Dedifferentiated amniotic fluid mesenchymal stem cell (primary cell): Measurements from ENCODE around the gene NUDT2.

Source experiments
- DNase-seq: peaks from one replicate; pipeline ENCODE4 v3.0.0-alpha.2; 2016; ENCODE audit errors: extremely low spot score

NUDT2 gene

GRCh38 chr9:34385561-34386230 lies 56.3 kb downstream of the NUDT2 start:
- no peak for DNase-seq

DNA sequence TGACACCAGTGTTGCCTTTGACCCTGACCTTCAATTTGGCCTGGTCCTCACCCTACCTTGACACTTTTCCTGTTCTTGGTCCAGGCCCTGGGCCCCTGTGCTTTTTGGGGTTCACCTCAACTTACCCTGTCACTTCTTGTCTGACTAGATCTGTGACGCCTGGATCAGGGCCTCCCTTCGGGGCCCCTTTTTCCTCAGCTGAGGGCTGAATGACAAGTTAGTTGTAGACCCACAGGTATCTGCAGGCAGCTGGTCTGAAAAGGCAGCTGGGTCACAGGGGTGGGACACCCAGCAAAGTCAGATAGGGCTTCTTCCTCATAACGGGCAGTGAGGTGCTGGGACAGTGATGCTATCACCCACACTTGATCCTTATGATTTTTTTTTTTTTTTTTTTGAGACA lies 57.3 kb downstream of the NUDT2 start:
- DNase-seq = no peak

- no peak for DNase-seq
These were observed 57.9 kb downstream of the NUDT2 start for GRCh38 chr9:34387239-34387638.

- no peak for DNase-seq
These were observed 63.1 kb downstream of the NUDT2 start for GRCh38 chr9:34392511-34392910.
